Measurements from ENCODE around the gene ZBTB1. TPM values are rescaled to one million over a fixed set of nuclear protein-coding genes. Genes with fewer than 3 reads are reported as not detected.
"Not testable (repeated sequence)": the region's sequence is repeated elsewhere in the genome, so short reads cannot be mapped to it uniquely, and the experiment has no call there.

The ZBTB1 gene
- total RNA-seq, 1 experiment from 2014 or later, result 16.8 TPM

DNA sequence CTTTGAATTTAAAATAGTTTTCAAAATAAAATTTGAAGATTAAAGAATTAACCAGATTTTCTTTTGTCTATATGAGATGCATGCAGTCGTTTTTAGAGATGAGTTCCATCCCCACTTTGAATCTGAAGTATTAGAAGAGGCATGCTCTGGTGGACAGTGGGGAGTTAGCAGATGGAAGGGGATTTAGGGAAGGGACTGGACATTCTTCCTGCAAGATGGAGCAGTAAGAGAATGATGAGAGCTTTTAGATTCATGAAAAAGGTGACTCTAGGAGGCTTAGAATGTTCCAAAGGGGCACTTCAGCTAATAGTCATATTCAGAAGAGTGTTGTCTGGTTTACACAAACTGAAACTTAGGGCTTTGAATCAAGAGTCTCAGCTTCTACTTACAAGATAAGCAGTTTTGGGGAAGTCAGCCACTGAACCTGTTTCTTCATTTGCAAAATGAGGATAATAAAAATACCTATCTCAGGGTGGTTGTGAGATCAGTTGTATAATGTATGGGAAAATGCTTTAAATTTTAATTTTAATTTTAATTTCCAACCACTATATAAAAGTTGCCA, 3.7 kb downstream of the ZBTB1 start:
- Histone ChIP-seq H3K36me3 (peaks cover 12% of the 10 kb centered on the region), H3K4me3 (no peak overlapping the region), H3K27me3 (no peaks in the 10 kb centered on the region), H3K9me3 (no peaks in the 10 kb centered on the region)
- DNase-seq, result no peak

- no peak overlapping the region for H3K4me3 ChIP-seq
- H3K27me3 ChIP-seq, result no peaks in the 10 kb centered on the region
- H3K9me3 ChIP-seq, result no peaks in the 10 kb centered on the region
- DNase-seq, result no peak
- peaks cover 12% of the 10 kb centered on the region for H3K36me3 ChIP-seq
Measured at GRCh38 chr14:64509036-64509435, 4.5 kb downstream of the ZBTB1 start.

DNA sequence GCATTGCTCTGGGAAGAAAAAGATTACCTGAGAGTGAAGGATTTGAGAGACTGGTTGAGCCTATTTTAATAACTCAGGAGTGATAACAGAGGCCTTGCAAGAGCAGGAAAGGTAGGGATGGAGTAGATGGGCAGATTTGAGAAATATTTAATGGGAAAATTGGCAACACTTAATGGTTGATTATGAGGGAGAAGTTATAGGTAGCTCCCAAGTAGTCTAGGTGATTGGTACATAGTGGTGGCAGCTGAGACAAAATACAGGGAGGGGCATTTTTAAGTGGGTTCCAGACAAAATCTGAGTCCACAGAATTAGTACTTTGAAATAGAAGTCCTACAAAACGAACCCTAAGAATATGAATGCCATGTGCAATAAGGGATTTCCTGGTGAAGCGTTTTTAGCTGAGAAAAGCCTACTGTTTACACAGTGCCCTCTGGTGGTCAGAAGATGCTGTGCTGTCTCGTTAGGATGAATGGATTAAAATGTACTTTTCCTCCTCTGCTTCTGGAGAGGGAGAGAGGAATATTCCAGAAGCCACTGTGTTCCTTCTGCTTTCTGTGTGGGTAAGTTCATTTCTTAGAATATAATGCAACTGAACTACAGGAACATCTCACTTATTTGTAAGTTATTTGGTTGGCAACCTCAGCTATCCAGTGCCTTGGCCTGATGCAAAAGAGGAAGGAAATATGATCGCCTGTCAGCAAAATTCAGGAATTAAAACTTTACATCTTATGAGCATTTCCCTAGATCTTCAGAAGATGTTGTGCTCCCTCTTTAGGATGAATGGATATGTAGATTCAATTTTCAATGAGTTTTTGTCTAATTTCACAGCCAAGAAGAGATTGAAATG, 6.5 kb downstream of the ZBTB1 start:
- Histone ChIP-seq H3K9me3 (no peaks in the 10 kb centered on the region), H3K36me3 (peaks cover 12% of the 10 kb centered on the region; the same call in 1 of the 2 replicates), H3K27me3 (no peaks in the 10 kb centered on the region), H3K4me3 (no peak overlapping the region)
- peak; percentile 12 for DNase-seq

GRCh38 chr14:64513271-64513670, 8.7 kb downstream of the ZBTB1 start:
- H3K36me3 ChIP-seq, result peaks cover 12% of the 10 kb centered on the region; the same call in 1 of the 2 replicates
- DNase-seq, result no peak
- H3K4me3 ChIP-seq, result no peak overlapping the region
- no peaks in the 10 kb centered on the region for H3K27me3 ChIP-seq
- H3K9me3 ChIP-seq, result no peaks in the 10 kb centered on the region

DNA sequence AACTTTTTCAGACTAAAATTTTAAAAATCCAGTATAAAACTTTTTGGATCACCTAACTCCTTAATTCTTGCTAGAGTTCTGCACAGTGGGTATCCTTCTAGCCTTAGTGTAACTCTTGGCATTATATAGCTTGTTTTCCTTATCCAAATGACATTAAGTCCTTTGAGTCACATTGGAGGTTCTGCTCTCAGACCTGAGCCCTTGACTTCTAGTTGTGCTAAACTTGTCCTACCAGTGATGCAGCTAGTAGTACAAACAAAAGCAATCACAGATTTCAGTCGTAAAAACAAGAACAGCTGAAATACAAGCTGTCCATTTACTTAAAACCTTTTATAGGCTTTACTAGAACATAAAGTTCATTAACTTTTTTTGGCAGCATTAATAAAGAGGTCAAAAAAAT, 10.5 kb downstream of the ZBTB1 start:
- Histone ChIP-seq H3K9me3 (no peaks in the 10 kb centered on the region), H3K36me3 (peaks cover 12% of the 10 kb centered on the region; the same call in 1 of the 2 replicates), H3K4me3 (no peak overlapping the region), H3K27me3 (no peaks in the 10 kb centered on the region)
- DNase-seq, result no peak

DNA sequence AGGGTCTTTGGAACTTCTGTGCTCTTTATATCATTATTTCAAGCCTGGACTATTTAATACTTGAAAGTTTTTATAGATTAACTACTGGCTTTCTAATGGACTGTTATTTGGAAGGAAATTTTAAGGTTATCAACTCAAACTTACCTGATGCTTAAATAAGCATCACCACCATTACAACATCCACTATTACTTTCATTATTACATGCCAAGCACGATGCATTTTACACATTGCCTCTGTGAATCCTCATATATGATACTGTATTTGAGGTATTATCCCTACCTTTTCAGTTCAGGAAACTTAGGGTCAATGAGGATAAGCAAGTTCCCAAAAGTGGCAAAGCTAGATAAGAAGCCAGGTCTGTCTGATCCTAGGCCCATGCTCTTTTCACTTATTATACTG, 12.4 kb downstream of the ZBTB1 start:
- Histone ChIP-seq H3K4me3 (no peak overlapping the region), H3K27me3 (no peaks in the 10 kb centered on the region), H3K36me3 (peaks cover 13% of the 10 kb centered on the region), H3K9me3 (no peaks in the 10 kb centered on the region)
- no peak for DNase-seq

DNA sequence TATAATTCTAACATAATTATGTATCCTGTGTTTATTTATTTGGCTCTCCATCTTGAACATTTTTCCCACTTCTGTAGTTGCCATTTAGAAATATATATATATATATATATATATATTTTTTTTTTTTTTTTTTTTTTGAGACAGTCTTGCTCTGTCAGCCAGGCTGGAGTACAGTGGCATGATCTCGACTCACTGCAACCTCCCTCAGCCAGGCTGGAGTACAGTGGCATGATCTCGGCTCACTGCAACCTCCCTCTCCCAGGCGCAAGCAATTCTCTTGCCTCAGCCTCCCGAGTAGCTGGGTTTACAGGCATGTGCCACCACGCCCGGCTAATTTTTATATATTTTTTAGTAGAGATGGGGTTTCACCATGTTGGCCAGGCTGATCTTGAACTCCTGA, 13.1 kb downstream of the ZBTB1 start:
- H3K4me3 ChIP-seq, H3K27me3 ChIP-seq, H3K9me3 ChIP-seq, DNase-seq: not testable (repeated sequence)
- H3K36me3 ChIP-seq, result peaks cover 13% of the 10 kb centered on the region

GRCh38 chr14:64518229-64518628, 13.7 kb downstream of the ZBTB1 start:
- DNase-seq, result no peak
- H3K4me3 ChIP-seq, result no peak overlapping the region

GRCh38 chr14:64520699-64521098, 16.1 kb downstream of the ZBTB1 start:
- no peak overlapping the region for H3K4me3 ChIP-seq
- DNase-seq, result no peak
- H3K27me3 ChIP-seq, result no peaks in the 10 kb centered on the region
- H3K9me3 ChIP-seq, result no peaks in the 10 kb centered on the region
- peaks cover 33% of the 10 kb centered on the region for H3K36me3 ChIP-seq

More at GRCh38 chr14:64518229-64518628, 13.7 kb downstream of the ZBTB1 start:
- Histone ChIP-seq H3K27me3 (no peaks in the 10 kb centered on the region), H3K36me3 (peaks cover 16% of the 10 kb centered on the region), H3K9me3 (no peaks in the 10 kb centered on the region)

- no peaks in the 10 kb centered on the region for H3K9me3 ChIP-seq
- DNase-seq, result no peak
- no peaks in the 10 kb centered on the region for H3K27me3 ChIP-seq
- H3K4me3 ChIP-seq, result no peak overlapping the region
- peaks cover 37% of the 10 kb centered on the region for H3K36me3 ChIP-seq
Measured at GRCh38 chr14:64522591-64523355, 18.2 kb downstream of the ZBTB1 start.

GRCh38 chr14:64525354-64525753, 20.8 kb downstream of the ZBTB1 start:
- DNase-seq, result no peak
- no peak overlapping the region for H3K4me3 ChIP-seq
- no peaks in the 10 kb centered on the region for H3K27me3 ChIP-seq
- no peaks in the 10 kb centered on the region for H3K9me3 ChIP-seq
- peaks cover 39% of the 10 kb centered on the region for H3K36me3 ChIP-seq

- no peak overlapping the region for H3K4me3 ChIP-seq
- no peaks in the 10 kb centered on the region for H3K27me3 ChIP-seq
- H3K9me3 ChIP-seq, result no peaks in the 10 kb centered on the region
- H3K36me3 ChIP-seq, result peaks cover 2% of the 10 kb centered on the region; the same call in 1 of the 2 replicates
- DNase-seq, result no peak
Measured at GRCh38 chr14:64531567-64531966, 27.0 kb downstream of the ZBTB1 start.

- Histone ChIP-seq H3K4me3 (no peak overlapping the region), H3K9me3 (no peaks in the 10 kb centered on the region), H3K36me3 (no peaks in the 10 kb centered on the region), H3K27me3 (no peaks in the 10 kb centered on the region)
- no peak for DNase-seq
Measured at GRCh38 chr14:64536488-64537245, 32.1 kb downstream of the ZBTB1 start.

DNA sequence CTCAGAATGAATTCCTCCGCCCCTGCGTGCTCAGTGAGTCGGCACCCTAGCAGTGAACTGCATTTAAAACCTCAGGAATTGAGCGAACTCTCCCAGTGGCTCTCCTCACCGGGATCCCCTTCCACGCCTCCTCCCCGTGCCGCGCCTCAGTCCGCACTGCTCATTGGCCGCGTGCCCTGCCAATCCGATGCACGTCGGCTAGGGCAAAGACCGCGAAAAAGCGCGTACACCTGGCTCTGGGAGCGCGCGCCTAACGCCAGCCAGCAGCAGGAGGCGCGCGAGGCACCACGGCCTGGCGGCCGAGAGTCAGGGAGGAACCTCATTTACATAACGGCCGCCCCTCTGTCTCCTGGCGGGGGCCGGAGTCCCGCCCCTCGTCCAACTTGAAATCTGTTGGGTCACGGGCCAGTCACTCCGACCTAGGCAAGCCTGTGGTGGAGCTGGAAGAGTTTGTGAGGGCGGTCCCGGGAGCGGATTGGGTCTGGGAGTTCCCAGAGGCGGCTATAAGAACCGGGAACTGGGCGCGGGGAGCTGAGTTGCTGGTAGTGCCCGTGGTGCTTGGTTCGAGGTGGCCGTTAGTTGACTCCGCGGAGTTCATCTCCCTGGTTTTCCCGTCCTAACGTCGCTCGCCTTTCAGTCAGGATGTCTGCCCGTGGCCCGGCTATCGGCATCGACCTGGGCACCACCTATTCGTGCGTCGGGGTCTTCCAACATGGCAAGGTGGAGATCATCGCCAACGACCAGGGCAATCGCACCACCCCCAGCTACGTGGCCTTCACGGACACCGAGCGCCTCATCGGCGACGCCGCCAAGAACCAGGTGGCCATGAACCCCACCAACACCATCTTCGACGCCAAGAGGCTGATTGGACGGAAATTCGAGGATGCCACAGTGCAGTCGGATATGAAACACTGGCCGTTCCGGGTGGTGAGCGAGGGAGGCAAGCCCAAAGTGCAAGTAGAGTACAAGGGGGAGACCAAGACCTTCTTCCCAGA, 35.9 kb downstream of the ZBTB1 start, which contains the start of gene HSPA2:
TSS of gene HSPA2 (plus strand) at position 534 of the 995 bp plus-strand sequence. CDS start at position 643, 109 bp downstream.
- Histone ChIP-seq H3K4me3 (peak within 1 kb of the TSS; percentile 49), H3K9me3 (no peaks in the 10 kb centered on the region), H3K27me3 (no peaks in the 10 kb centered on the region), H3K36me3 (no peaks in the 10 kb centered on the region)
- DNase-seq, result peak; percentile 98

DNA sequence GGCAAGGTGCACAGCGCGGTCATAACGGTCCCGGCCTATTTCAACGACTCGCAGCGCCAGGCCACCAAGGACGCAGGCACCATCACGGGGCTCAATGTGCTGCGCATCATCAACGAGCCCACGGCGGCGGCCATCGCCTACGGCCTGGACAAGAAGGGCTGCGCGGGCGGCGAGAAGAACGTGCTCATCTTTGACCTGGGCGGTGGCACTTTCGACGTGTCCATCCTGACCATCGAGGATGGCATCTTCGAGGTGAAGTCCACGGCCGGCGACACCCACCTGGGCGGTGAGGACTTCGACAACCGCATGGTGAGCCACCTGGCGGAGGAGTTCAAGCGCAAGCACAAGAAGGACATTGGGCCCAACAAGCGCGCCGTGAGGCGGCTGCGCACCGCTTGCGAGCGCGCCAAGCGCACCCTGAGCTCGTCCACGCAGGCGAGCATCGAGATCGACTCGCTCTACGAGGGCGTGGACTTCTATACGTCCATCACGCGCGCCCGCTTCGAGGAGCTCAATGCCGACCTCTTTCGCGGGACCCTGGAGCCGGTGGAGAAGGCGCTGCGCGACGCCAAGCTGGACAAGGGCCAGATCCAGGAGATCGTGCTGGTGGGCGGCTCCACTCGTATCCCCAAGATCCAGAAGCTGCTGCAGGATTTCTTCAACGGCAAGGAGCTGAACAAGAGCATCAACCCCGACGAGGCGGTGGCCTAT, 36.8 kb downstream of the ZBTB1 start:
- Histone ChIP-seq H3K36me3 (no peaks in the 10 kb centered on the region), H3K27me3 (no peaks in the 10 kb centered on the region), H3K9me3 (no peaks in the 10 kb centered on the region), H3K4me3 (no peak overlapping the region)
- DNase-seq, result no peak

Data from MG63 (cell line).